SU-DHL-6 (cell line): ENCODE results near the gene DAAM1.

ENCODE experiments used
- CTCF ChIP-seq: fragments of 200-600 bp; sonication (generic); IDR thresholded peaks from one replicate; pipeline ENCODE4 v1.5.1; 2017; ENCODE audit warnings: antibody characterized with exemption, mild to moderate bottlenecking, low read length, moderate library complexity; ENCODE audit not compliant: insufficient read depth, poor library complexity, severe bottlenecking
- EZH2phosphoT487 ChIP-seq: fragments of 200-600 bp; sonication (generic), shearing (Covaris generic); conservative IDR thresholded peaks from 2 replicates; pipeline ENCODE4 v1.6.1; 2018; ENCODE audit warnings: mild to moderate bottlenecking, antibody characterized with exemption, low read length, moderate library complexity, mixed read lengths

- TF ChIP-seq CTCF (no peak), EZH2phosphoT487 (no peak)
These were observed 48.2 kb upstream of the DAAM1 start for GRCh38 chr14:59140106-59140843.
